Activated CD8-positive, alpha-beta T cell treated with anti-CD3 and anti-CD28 coated beads, Interleukin-2, amount 10 ng/mL, durations not matched to agents 7 days and 5 days (primary cell): ENCODE measurements around the gene SLC4A3. TPM values are rescaled to one million over a fixed set of nuclear protein-coding genes. Genes with fewer than 3 reads are reported as not detected.

ENCODE experiments used
- ATAC-seq: fragments of 150-1000 bp; cut with Tn5 transposase; one replicate; pipeline ENCODE4 v1.10.0; 2021; ENCODE audit warnings: moderate library complexity
- CTCF ChIA-PET: fragments of 350-600 bp; sonication (Branson Sonifier 250); formaldehyde crosslinking; loops from one replicate; lab custom pipeline; 2021; ENCODE audit warnings: antibody characterized with exemption; lab: Charles Lee
- POLR2A ChIA-PET: fragments of 350-600 bp; sonication (Branson Sonifier 250); formaldehyde crosslinking; loops from one replicate; lab custom pipeline; 2021; ENCODE audit warnings: antibody characterized with exemption; lab: Charles Lee
- DNase-seq: peaks from one replicate; pipeline ENCODE4 v3.0.0-alpha.2; 2020
- H3K27ac Mint-ChIP-seq: one replicate; pipeline ENCODE4 v1.8.0; 2021; ENCODE audit warnings: mild to moderate bottlenecking, mixed read lengths
- H3K27me3 Mint-ChIP-seq: one replicate; pipeline ENCODE4 v1.8.0; 2021; ENCODE audit warnings: low read depth, mixed read lengths
- H3K36me3 Mint-ChIP-seq: one replicate; pipeline ENCODE4 v1.8.0; 2021; ENCODE audit warnings: low read depth, mixed read lengths
- H3K4me1 Mint-ChIP-seq: one replicate; pipeline ENCODE4 v1.8.0; 2021; ENCODE audit warnings: low read depth, mixed read lengths
- H3K4me3 Mint-ChIP-seq: one replicate; pipeline ENCODE4 v1.8.0; 2021; ENCODE audit warnings: mild to moderate bottlenecking, mixed read lengths
- H3K9me3 Mint-ChIP-seq: one replicate; pipeline ENCODE4 v1.8.0; 2022; ENCODE audit warnings: mixed read lengths; ENCODE audit not compliant: insufficient read depth
- total RNA-seq, 2 experiments: library from RNA; stranded (reverse); gene quantifications; one replicate each; pipeline ENCODE4 v1.2.3, GENCODE V29; 2021

Gene SLC4A3
- total RNA-seq, 2 experiments from 2014 or later = not detected

DNA sequence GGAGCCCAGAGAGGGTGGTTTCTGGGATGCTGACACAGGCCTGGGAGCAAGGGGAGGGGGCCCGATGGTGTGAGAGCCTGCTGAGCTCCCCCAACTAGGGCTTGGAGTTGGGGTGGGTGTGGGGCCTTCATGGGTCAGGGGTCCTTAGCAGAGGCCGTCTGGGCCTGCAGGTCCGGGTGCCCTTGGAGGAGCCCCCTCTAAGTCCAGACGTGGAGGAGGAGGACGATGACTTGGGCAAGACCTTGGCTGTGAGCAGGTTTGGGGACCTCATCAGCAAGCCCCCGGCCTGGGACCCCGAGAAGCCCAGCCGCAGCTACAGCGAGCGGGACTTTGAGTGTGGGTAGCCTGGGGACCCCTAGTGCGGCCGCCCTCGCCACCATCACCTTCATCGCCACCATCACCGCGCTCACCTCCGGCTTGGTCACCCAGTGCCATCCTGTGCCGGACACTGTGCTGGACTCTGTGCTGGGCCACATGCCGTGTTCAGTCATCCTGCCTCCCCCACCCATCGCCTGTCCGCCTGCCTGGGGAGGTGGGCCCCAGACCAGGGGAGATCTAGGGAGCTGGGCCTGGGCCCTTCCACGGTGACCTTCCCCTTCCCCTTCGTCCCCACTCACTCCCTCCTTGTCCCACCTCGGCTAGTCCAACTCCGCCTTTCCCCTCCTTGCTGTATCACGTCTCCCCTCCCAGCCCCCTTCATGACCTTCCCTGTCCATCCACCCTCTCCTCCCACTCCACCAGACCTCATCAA lies 980 bp downstream of the SLC4A3 start:
- H3K36me3 Mint-ChIP-seq = no peaks in the 10 kb centered on the region
- H3K27me3 Mint-ChIP-seq = peaks cover 26% of the 10 kb centered on the region
- H3K4me1 Mint-ChIP-seq = peaks cover 5% of the 10 kb centered on the region
- CTCF ChIA-PET = no interaction called here
- H3K9me3 Mint-ChIP-seq = no peaks in the 10 kb centered on the region
- DNase-seq = no peak
- H3K27ac Mint-ChIP-seq = no peak overlapping the region
- no peak overlapping the region for H3K4me3 Mint-ChIP-seq
- no peak for ATAC-seq
- POLR2A ChIA-PET = no interaction called here

DNA sequence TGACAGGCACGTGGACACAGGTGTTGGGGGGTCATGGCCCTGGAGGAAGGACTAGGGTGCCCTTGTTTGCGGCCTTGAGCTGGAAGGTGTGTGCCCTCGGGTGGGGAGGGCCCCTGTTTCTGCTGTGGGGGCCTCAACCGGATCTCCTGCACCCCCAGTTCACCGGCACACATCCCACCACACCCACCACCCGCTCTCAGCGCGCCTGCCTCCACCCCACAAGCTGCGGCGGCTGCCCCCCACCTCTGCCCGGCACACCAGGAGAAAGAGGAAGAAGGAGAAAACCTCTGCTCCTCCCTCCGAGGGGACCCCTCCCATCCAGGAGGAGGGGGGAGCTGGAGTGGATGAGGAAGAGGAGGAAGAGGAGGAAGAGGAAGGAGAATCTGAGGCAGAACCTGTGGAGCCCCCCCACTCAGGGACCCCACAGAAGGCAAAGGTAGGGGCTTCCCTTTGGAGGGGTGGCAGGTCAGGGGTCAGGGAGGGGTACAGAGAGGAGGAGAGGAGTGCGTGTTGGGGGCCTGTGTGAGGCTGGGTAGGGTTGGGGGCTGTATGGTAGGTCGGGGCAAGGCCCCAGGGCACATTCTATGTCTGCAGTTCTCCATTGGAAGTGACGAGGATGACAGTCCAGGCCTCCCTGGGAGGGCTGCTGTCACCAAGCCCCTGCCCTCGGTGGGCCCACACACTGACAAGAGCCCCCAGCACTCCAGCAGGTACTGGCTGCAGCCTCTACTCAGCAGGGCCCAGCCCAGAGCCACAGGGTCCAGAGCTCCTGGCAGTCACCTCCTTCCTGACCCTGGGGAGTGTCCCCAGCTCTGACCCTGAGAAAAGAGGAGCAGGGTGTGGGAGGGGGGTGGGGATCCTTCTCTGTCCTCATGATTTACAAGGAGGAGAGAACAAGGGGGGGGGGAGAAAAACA lies 1.8 kb downstream of the SLC4A3 start:
- peaks cover 21% of the 10 kb centered on the region for H3K27me3 Mint-ChIP-seq
- H3K4me3 Mint-ChIP-seq = no peak overlapping the region
- no peaks in the 10 kb centered on the region for H3K9me3 Mint-ChIP-seq
- CTCF ChIA-PET = no interaction called here
- H3K4me1 Mint-ChIP-seq = peaks cover 5% of the 10 kb centered on the region
- no peak overlapping the region for H3K27ac Mint-ChIP-seq
- ATAC-seq = no peak
- POLR2A ChIA-PET = no interaction called here
- DNase-seq = no peak
- no peaks in the 10 kb centered on the region for H3K36me3 Mint-ChIP-seq

DNA sequence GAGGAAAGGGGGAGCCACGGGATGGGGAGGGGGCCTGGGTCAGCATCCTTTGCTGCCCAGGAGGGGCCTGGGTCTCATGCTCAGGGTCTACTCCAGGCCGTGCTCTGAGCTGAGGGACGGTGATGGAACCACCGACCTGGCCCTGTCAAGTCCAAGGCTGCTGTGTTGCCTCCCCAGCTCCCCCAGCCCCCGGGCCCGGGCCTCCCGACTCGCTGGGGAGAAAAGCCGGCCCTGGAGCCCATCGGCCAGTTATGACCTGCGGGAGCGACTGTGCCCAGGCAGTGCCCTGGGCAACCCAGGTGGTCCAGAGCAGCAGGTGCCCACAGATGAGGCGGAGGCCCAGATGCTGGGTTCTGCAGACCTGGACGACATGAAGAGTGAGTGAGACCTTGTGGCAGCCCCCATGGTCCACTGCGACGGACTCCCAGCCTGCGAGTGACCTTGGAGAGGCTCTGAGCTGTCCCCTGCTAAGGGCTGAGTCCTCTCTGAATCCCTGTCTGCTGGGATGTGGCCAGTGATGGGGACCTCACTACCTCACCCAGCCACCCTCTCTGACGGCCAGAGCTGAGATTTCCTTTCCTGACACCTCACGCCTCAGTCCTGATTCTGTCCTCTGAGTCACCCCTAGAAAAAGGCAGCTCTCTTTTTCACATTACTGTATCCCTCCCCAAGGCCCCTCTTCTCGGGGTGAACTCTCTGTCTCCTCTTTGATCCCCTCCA lies 2.7 kb downstream of the SLC4A3 start:
- H3K9me3 Mint-ChIP-seq = no peaks in the 10 kb centered on the region
- no peaks in the 10 kb centered on the region for H3K36me3 Mint-ChIP-seq
- H3K4me1 Mint-ChIP-seq = peaks cover 5% of the 10 kb centered on the region
- CTCF ChIA-PET = no interaction called here
- peaks cover 16% of the 10 kb centered on the region for H3K27me3 Mint-ChIP-seq
- H3K4me3 Mint-ChIP-seq = no peak overlapping the region
- no peak for DNase-seq
- ATAC-seq = no peak
- POLR2A ChIA-PET = no interaction called here
- H3K27ac Mint-ChIP-seq = no peak overlapping the region

DNA sequence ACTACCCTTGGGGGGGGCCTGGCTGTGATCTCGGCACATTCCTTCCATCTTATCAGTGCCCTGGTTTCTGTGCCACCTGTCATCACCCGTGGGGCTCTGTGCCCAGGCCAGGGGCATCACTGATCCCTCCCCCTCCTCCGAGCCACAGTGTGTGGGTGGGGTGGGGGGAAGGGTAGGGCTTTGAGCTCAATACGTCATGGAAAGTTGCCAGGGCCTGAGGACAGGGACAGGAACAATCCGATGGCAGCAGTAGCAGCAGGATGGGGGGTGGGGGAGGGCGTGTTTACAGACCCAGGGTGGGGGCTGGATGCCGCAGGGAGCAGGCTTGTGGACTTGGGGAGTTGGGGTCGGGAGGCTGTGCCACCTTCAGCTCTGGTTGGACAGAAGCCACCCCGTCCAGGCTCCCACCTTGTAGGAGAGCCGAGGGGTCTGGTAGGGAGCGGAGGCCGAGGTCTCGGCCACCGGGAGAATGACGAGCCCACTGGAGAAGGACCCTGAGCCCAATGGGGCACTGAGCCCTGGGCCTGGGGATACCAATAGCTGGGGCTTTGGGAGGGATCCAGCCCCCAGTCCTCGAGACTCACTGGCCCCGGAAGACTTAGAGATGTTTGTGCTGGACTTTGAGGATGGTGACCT lies 3.5 kb downstream of the SLC4A3 start:
- no peaks in the 10 kb centered on the region for H3K36me3 Mint-ChIP-seq
- ChIA-PET POLR2A (no interaction called here), CTCF (no interaction called here)

DNA sequence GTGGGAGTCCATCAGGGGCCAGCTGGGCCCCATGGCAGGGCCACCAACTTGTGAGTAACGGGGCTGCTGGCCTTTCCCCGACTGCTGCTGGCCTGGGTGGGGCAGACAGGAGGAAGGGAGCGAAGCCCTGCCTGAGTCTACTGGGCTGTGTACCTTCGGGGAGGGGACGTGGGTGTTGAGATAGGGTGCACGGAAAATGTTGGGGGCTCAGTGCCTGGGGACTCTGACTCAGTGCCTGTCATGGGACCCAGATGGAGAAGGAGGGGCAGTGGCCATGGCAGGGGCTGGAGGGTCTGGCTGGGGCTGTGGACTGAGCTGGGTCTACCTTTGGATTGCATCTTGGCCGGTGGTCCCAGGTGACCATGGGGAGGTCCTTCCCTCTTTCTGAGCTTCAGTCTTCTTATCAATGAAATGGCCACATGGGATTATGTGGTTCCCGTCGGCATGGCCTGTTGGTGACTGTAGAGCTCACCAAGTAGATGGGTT lies 4.0 kb downstream of the SLC4A3 start:
- peaks cover 11% of the 10 kb centered on the region for H3K27me3 Mint-ChIP-seq
- no peaks in the 10 kb centered on the region for H3K36me3 Mint-ChIP-seq
- no peak overlapping the region for H3K27ac Mint-ChIP-seq
- ChIA-PET CTCF (no interaction called here), POLR2A (no interaction called here)
- H3K9me3 Mint-ChIP-seq = no peaks in the 10 kb centered on the region
- H3K4me1 Mint-ChIP-seq = peaks cover 5% of the 10 kb centered on the region
- ATAC-seq (no peak), DNase-seq (no peak)
- H3K4me3 Mint-ChIP-seq = no peak overlapping the region

More for the DNA sequence above, 3.5 kb downstream of the SLC4A3 start:
- H3K27ac Mint-ChIP-seq = no peak overlapping the region
- H3K27me3 Mint-ChIP-seq = peaks cover 16% of the 10 kb centered on the region
- H3K4me3 Mint-ChIP-seq = no peak overlapping the region
- ATAC-seq (no peak), DNase-seq (no peak)
- H3K9me3 Mint-ChIP-seq = no peaks in the 10 kb centered on the region
- peaks cover 5% of the 10 kb centered on the region for H3K4me1 Mint-ChIP-seq

DNA sequence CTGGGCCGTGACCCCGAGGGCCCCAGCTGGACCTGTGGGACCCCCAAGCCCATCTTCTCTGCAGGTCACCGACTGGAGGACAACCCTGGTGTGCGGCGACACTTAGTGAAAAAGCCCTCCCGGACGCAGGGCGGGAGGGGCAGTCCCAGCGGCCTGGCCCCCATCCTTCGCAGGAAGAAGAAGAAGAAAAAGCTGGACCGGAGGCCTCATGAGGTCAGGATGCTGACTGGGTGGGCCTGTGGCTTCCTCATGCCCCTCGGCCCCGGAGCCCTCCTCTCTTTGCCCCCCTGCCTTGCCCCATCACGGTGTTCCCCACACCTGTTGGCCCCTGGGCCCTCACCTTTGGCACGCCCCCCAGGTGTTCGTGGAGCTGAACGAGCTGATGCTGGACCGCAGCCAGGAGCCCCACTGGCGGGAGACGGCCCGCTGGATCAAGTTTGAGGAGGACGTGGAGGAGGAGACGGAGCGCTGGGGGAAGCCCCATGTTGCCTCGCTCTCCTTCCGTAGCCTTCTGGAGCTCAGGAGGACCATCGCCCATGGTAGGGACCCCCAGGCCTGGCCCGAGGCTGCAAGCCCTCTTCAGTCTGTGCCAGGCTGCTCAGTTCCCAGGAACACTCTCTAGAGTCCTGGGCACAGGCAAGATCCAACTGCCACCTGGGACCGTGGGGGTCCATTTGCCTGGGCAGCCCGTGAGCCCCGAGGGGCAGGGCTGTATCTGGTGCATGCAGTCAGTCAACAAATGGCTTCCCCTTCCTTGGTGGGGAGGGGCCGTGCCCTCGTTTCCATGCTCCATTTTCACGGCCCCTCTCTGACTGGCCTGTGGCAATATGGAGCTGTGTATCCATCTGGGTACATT lies 4.7 kb downstream of the SLC4A3 start:
- CTCF ChIA-PET = no interaction called here
- H3K4me3 Mint-ChIP-seq = no peak overlapping the region
- no peaks in the 10 kb centered on the region for H3K36me3 Mint-ChIP-seq
- H3K27me3 Mint-ChIP-seq = peaks cover 4% of the 10 kb centered on the region
- H3K27ac Mint-ChIP-seq = no peak overlapping the region
- POLR2A ChIA-PET = no interaction called here
- DNase-seq (no peak), ATAC-seq (no peak)
- H3K9me3 Mint-ChIP-seq = no peaks in the 10 kb centered on the region
- no peaks in the 10 kb centered on the region for H3K4me1 Mint-ChIP-seq

DNA sequence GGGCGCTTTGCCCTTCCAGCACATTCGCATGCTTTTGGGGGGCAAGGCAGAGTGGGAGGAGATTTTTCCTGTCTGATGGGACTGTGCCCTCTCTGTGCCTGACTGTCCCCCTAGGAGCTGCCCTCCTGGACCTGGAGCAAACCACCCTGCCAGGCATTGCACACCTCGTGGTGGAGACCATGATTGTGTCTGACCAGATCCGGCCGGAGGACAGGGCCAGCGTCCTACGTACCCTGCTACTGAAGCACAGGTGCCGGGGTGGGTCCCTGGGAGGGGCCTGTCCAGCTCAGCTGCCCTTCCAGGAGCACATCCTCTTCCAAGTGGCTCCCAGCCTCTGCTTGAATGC lies 5.3 kb downstream of the SLC4A3 start:
- CTCF ChIA-PET = no interaction called here
- POLR2A ChIA-PET = no interaction called here
- ATAC-seq (no peak), DNase-seq (no peak)
- Mint-ChIP-seq H3K27me3 (peaks cover 4% of the 10 kb centered on the region), H3K9me3 (no peaks in the 10 kb centered on the region), H3K4me1 (no peaks in the 10 kb centered on the region), H3K27ac (no peak overlapping the region), H3K36me3 (no peaks in the 10 kb centered on the region), H3K4me3 (no peak overlapping the region)

DNA sequence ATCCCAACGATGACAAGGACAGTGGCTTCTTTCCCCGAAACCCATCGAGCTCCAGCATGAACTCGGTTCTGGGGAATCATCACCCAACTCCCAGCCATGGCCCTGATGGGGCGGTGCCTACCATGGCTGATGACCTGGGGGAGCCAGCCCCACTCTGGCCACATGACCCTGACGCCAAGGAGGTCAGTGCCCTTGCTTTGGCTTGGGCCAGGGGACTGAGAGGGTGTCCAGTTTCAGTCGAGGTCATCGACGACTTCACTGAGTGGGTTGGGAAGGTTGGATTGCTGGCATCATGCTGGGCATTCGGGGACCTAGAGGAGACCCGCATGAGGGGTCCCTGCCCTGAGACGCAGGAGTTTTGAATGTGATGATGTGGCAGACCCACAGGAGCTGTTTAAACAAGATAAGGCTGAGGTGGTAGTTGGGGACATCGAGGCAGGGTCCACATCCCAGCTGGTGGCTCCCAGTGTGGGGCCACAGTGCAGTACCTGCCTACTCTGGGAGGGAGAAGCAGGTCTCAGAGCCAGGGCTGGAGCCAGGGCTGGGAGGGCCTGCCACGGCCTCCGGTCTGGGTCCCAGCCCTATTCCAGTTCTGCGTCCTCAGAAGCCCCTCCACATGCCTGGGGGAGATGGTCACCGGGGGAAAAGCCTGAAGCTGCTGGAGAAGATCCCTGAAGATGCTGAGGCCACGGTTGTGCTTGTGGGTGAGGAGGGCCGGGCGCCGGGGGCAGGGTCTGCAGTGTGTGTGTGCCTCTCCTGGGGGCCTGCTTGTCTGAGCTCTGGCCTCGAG lies 6.0 kb downstream of the SLC4A3 start:
- DNase-seq = no peak
- peaks cover 4% of the 10 kb centered on the region for H3K27me3 Mint-ChIP-seq
- ChIA-PET POLR2A (no interaction called here), CTCF (no interaction called here)
- no peaks in the 10 kb centered on the region for H3K9me3 Mint-ChIP-seq
- no peak overlapping the region for H3K4me3 Mint-ChIP-seq
- H3K27ac Mint-ChIP-seq = no peak overlapping the region
- no peaks in the 10 kb centered on the region for H3K4me1 Mint-ChIP-seq
- no peak for ATAC-seq
- no peaks in the 10 kb centered on the region for H3K36me3 Mint-ChIP-seq

DNA sequence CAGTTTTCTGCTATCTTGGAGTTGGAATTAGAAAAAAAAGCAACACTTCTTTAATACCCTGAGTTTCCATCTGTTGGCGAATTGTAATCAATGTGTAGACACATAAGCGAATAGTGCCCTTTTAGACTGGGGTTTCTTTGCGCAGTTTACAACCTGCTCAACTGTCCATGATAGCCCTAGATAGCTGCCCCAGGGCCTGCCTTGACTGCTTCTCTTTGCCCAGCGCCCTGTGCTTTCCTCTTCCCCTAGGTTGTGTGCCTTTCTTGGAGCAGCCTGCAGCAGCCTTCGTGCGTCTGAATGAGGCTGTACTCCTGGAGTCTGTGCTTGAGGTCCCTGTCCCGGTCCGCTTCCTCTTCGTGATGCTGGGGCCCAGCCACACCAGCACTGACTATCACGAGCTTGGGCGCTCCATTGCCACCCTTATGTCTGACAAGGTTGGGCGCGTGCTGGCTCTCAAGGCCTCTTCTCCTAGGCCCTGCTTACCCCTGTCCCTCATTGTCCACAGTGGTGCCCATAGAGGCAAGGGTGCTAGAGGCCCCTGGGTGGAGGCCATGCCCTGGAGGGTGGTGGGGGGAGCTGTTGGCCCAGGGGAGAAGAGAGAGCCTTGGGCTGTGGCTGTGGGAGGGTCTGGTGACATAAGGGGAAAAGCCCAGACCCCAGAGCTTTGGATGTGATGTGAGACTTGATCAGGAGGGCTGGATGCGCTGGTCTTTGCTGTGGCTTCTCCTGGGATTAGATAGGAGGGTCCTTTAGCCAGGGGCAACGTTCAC lies 6.9 kb downstream of the SLC4A3 start:
- ATAC-seq (no peak), DNase-seq (no peak)
- ChIA-PET POLR2A (no interaction called here), CTCF (interaction anchor here (1.0 kb wide), 1 partner anchor 93 kb away, joined by 3 read pairs; no protein-coding TSS in a partner anchor)
- Mint-ChIP-seq H3K36me3 (no peaks in the 10 kb centered on the region), H3K4me3 (no peak overlapping the region), H3K9me3 (no peaks in the 10 kb centered on the region), H3K4me1 (peaks cover 6% of the 10 kb centered on the region), H3K27me3 (no peaks in the 10 kb centered on the region), H3K27ac (no peak overlapping the region)
